ENCODE measurements around the gene MICU1. TPM values are rescaled to one million over a fixed set of nuclear protein-coding genes. Genes with fewer than 3 reads are reported as not detected.

The MICU1 gene
- total and polyA plus RNA-seq, 2 of the 13 experiments (the other 11 are each of a cell fraction or from before 2014, with no cell fraction given) = 32.5 to 56.1 TPM

DNA sequence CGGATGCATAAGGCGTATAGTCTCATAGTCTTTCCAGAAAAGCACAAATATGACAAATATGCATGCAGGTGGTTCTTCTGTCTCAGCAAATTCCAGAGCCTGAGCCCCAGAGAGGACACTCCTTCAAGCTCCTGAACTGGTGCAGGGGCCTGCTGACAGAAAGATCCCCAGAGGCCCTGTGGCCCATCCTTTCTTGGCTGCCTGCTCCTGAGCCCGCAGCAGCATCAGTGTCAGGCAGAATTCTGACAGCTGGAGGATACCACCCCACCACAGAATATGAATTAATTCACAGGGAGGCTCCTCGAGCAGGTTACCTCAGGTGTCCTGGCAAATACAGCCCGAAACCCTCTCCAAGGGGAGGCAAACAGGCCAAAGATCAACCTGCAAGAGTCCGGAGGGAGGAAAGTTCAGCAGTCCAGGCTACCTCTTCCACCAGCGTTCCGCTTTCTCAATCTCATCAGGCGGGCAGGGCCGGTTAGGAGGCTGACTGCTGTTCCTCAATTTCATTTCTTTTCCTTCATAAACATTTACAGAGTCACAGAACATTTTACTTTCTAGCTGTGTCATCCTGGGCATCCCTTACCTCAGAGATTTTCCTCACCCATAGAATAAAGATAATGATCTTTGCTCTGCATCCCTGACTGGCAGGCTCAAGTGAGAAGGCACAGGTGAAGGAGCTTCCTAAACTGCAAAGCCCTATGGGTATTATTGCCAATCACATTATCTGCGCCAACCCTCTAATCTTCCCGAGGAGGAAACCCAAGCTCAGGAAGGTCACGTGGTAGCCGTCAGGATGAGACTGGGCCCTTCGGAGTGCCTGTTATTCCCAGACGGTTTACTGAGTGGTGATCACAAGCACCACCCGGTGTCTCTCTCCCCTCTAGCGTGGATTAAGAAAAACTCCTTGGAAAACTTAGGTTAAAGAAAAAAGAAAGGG lies 272.6 kb downstream of the MICU1 start:
- no peak overlapping the region for H2AFZ ChIP-seq (ENCODE audit: low read length)
- POLR2A ChIA-PET = interaction anchor here (0.9 to 1.4 kb wide), 5 partner anchors 12 to 78 kb away, joined by 3 to 7 read pairs (median 4); no protein-coding TSS in a partner anchor
- 17% methylated on average over 16 of the region's 18 CpGs for WGBS (ENCODE audit: low lambda C conversion rate)
- peak; percentile 8 for FAIRE-seq
- H3K4me2 ChIP-seq (ENCODE audit: low read depth, low read length) = peak overlapping the region; percentile 91
- H3K4me3 ChIP-seq (replicated peaks in 1 of 3; ENCODE audit: insufficient read depth in 1 of 3, low read depth in 2 of 3, low read length in 3 of 3) = peak overlapping the region; percentile 75 to 96 (median 94)
- intact Hi-C loops (cut with micrococcal nuclease; ENCODE audit: unreplicated experiment) (no loop called here), in situ Hi-C loops (cut with HindIII; ENCODE audit: extremely low pct_ligation_motif_present, low pct_unique_long_range_greater_than_20kb) (no loop called here)
- no peak for DNase-seq (ENCODE audit: low spot score)
- H3K9me3 ChIP-seq (ENCODE audit: low read length) = no peaks in the 10 kb centered on the region
- ATAC-seq = peak; percentile 2; the same call in 2 of the 3 replicates
- peak overlapping the region; percentile 95 for H3K9ac ChIP-seq (ENCODE audit: insufficient read depth, low read depth, low read length)
- CTCF ChIA-PET (ENCODE audit: low intra/inter-chr PET ratio, low total read pairs) = no interaction called here
- no TSS peak for BruUV-seq (replicated peaks)
- peak overlapping the region; percentile 97 for H3K27ac ChIP-seq (ENCODE audit: extremely low read length, insufficient read depth, low read length)
- peaks cover 12 to 23% of the 10 kb centered on the region in 2 experiments for H3K36me3 ChIP-seq (replicated peaks in 1 of 2; ENCODE audit: control insufficient read depth in 1 of 2, insufficient read depth in 2 of 2, low read length in 2 of 2)
- H3K4me1 ChIP-seq (ENCODE audit: insufficient read depth, low read length) = peaks cover 24% of the 10 kb centered on the region
- peaks cover 36% of the 10 kb centered on the region for H3K79me2 ChIP-seq (ENCODE audit: insufficient read depth, low read length)
- H4K20me1 ChIP-seq (ENCODE audit: insufficient read depth, low read length) = no peaks in the 10 kb centered on the region
- H3K27me3 ChIP-seq (ENCODE audit: control insufficient read depth in 1 of 2, insufficient read depth in 2 of 2, low read length in 2 of 2) = no peaks in the 10 kb centered on the region; a peak in 1 of 5 replicates
- TF ChIP-seq ZNF3 (CRISPR knock-in tag; IDR thresholded peaks at IDR 0.05) (0 out of 2 replicates have a peak, but pooled peaks have one; percentile 24), KMT2A (CRISPR knock-in tag; IDR thresholded peaks at IDR 0.05) (0 out of 2 replicates have a peak, but pooled peaks have one; percentile 15), ZNF17 (CRISPR knock-in tag; IDR thresholded peaks at IDR 0.05) (no peak), FLYWCH1 (CRISPR knock-in tag; IDR thresholded peaks at IDR 0.05) (no peak), ZNF569 (CRISPR knock-in tag; IDR thresholded peaks at IDR 0.05; ENCODE audit: borderline replicate concordance) (0 out of 2 replicates have a peak, but pooled peaks have one; percentile 18), ZNF33A (CRISPR knock-in tag; IDR thresholded peaks at IDR 0.05; ENCODE audit: borderline replicate concordance) (0 out of 2 replicates have a peak, but pooled peaks have one; percentile 30), HNF4G (IDR thresholded peaks at IDR 0.05; ENCODE audit: borderline replicate concordance, low read depth, low read length) (peak; percentile 41; the same call in 1 of the 2 replicates), HNF4G (CRISPR knock-in tag; IDR thresholded peaks at IDR 0.05; ENCODE audit: borderline replicate concordance, low read depth) (no peak), RAD51 (IDR thresholded peaks at IDR 0.05; ENCODE audit: borderline replicate concordance) (peak; percentile 76), ESRRA (CRISPR knock-in tag; IDR thresholded peaks at IDR 0.05; ENCODE audit: low read depth) (peak; percentile 25; the same call in 1 of the 2 replicates), SALL1 (CRISPR knock-in tag; IDR thresholded peaks at IDR 0.05) (0 out of 2 replicates have a peak, but pooled peaks have one; percentile 14), REPIN1 (CRISPR knock-in tag; IDR thresholded peaks at IDR 0.05; ENCODE audit: borderline replicate concordance, low read depth) (no peak), CBX5 (CRISPR knock-in tag; IDR thresholded peaks at IDR 0.05; ENCODE audit: borderline replicate concordance) (peak; percentile 12; the same call in 1 of the 2 replicates), ZNF337 (CRISPR knock-in tag; IDR thresholded peaks at IDR 0.05; ENCODE audit: borderline replicate concordance, low read depth) (0 out of 2 replicates have a peak, but pooled peaks have one; percentile 36), PAF1 (CRISPR knock-in tag; IDR thresholded peaks at IDR 0.05) (no peak)
- TF ChIP-seq, protein P1, sequence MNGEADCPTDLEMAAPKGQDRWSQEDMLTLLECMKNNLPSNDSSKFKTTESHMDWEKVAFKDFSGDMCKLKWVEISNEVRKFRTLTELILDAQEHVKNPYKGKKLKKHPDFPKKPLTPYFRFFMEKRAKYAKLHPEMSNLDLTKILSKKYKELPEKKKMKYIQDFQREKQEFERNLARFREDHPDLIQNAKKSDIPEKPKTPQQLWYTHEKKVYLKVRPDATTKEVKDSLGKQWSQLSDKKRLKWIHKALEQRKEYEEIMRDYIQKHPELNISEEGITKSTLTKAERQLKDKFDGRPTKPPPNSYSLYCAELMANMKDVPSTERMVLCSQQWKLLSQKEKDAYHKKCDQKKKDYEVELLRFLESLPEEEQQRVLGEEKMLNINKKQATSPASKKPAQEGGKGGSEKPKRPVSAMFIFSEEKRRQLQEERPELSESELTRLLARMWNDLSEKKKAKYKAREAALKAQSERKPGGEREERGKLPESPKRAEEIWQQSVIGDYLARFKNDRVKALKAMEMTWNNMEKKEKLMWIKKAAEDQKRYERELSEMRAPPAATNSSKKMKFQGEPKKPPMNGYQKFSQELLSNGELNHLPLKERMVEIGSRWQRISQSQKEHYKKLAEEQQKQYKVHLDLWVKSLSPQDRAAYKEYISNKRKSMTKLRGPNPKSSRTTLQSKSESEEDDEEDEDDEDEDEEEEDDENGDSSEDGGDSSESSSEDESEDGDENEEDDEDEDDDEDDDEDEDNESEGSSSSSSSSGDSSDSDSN (CRISPR knock-in tag; IDR thresholded peaks at IDR 0.05) = peak; percentile 18; the same call in 1 of the 2 replicates
- TF ChIP-seq, protein P2, sequence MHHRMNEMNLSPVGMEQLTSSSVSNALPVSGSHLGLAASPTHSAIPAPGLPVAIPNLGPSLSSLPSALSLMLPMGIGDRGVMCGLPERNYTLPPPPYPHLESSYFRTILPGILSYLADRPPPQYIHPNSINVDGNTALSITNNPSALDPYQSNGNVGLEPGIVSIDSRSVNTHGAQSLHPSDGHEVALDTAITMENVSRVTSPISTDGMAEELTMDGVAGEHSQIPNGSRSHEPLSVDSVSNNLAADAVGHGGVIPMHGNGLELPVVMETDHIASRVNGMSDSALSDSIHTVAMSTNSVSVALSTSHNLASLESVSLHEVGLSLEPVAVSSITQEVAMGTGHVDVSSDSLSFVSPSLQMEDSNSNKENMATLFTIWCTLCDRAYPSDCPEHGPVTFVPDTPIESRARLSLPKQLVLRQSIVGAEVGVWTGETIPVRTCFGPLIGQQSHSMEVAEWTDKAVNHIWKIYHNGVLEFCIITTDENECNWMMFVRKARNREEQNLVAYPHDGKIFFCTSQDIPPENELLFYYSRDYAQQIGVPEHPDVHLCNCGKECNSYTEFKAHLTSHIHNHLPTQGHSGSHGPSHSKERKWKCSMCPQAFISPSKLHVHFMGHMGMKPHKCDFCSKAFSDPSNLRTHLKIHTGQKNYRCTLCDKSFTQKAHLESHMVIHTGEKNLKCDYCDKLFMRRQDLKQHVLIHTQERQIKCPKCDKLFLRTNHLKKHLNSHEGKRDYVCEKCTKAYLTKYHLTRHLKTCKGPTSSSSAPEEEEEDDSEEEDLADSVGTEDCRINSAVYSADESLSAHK (CRISPR knock-in tag; IDR thresholded peaks at IDR 0.05; ENCODE audit: borderline replicate concordance) = no peak

Measured in HepG2 (cell line).